Medulla oblongata (tissue), 1 donor: ENCODE results near the gene VIP.
A peak's percentile ranks its signal among the peaks of the same experiment; 100 is the strongest.
"Not testable (repeated sequence)": the region's sequence is repeated elsewhere in the genome, so short reads cannot be mapped to it uniquely, and the experiment has no call there.

Source experiments
- DNase-seq: peaks from one replicate; pipeline ENCODE4 v3.0.0-alpha.2; 2015; ENCODE audit errors: extremely low spot score

The VIP gene

DNA sequence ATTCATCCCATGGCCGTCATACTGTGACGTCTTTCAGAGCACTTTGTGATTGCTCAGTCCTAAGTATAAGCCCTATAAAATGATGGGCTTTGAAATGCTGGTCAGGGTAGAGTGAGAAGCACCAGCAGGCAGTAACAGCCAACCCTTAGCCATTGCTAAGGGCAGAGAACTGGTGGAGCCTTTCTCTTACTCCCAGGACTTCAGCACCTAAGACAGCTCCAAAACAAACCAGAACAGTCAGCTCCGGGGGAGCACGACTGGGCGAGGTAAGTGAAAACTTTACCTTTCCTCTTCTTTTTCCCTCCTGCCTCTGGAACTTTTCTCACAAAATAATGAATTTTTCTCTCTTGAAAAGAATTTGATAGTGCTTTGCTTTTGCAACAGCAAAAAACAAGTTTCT, at the start of gene VIP:
TSS of gene VIP (plus strand) at position 104 of the 400 bp plus-strand sequence. CDS start 1,381 bp downstream, outside the sequence.
- DNase-seq, result no peak

DNA sequence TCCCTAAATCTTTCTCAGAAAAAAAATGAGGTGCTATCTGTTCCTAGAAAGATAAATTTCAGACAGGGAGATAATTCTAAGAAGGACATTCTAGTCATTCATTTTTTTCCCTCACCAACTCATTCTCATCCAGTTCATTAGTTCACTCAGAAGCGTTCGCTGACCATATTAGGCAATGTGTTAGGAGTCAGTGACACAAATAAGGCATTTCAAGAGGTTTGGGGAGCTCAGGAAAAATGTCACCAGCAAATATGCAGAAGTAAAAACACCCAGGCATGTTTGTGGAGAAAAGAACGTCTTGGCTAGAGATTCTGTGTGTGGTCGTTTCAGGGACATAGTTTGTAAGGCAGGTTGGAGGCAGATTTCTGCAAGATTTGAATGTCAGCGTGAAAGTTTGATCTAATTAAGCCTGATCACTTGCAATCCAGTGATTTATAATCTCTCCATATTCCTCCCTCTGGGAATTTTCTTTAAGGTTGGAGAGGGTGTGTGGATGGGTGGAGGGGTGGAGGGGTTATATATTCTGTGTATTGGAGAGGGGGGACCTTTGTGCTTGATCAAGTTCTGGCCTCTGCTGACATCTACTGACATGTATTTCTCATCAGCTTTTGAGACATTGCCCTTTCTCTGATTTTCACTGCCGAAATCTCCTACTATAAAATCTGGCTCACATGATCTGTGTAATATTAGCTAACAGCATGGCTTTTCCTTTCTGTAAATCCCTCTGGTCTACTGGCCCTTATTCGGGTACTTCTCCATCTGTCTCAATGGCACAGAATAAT, 49.3 kb upstream of the VIP start:
- no peak for DNase-seq

DNA sequence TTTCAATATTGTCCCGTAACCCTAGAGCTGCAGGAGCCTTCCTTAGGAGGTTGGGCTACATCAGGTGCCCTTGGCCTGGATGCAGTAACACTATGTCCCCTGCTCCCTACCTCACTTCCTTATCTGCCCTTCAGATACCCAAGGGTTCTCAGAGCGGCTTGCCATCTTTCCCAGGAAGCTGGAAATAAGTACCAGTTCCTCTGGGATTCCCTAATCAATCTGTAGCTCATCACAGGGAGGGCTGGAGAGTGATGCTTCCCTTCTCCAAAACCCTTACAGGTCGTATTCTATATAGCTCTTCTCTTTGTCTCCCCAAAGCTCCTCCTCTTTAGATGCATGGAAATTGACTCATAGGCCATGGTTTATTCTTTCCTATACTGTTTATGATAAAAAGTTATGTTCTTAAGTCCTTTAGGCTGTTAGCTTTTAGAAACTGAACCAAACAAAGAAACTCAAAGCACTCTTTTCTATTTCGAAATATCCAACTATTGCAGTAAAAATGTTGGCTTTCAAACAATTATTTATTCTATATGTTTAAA, 48.7 kb upstream of the VIP start:
- DNase-seq, result no peak

- not testable (repeated sequence) for DNase-seq
These were observed 46.8 kb upstream of the VIP start for GRCh38 chr6:152703750-152704149.

GRCh38 chr6:152705327-152705726, 45.3 kb upstream of the VIP start:
- no peak for DNase-seq

- DNase-seq, result no peak
These were observed 34.3 kb upstream of the VIP start for GRCh38 chr6:152716322-152716721.

DNA sequence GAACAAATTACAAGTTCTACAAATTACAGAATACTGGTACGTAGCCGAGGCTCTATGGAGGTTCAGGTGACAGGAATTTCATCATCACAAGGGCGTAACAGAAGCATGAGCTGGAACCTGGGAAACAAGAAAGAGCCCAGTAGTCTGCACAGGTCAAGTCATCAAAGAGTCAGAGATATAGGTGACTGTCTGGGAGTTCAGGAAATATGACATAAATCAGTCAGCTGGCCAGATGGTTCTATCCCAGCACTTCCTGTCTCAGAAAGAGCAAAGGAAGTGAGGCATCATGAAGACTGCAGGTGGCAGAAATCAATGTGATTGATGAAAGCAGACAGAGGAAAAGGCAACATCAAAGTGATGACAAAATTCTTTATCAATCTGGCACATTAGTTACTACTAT, 29.6 kb upstream of the VIP start:
- no peak for DNase-seq

DNA sequence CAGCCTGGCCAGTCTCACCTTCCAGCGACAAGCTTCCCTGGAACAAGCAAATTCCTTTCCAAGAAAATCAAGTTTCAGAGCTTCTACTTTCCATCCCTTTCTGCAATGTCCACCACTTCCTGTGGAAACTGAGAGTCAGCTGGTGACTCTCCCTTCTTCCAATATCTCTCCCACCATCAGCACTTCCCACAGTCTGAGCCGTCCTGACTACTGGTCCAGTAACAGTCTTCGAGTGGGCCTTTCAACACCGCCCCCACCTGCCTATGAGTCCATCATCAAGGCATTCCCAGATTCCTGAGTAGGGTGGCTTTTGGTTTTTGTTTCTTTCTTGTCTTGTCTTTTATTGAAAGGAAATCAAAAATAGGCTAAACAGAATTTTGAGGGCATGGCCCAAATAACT, 28.6 kb upstream of the VIP start:
- DNase-seq, result no peak

DNA sequence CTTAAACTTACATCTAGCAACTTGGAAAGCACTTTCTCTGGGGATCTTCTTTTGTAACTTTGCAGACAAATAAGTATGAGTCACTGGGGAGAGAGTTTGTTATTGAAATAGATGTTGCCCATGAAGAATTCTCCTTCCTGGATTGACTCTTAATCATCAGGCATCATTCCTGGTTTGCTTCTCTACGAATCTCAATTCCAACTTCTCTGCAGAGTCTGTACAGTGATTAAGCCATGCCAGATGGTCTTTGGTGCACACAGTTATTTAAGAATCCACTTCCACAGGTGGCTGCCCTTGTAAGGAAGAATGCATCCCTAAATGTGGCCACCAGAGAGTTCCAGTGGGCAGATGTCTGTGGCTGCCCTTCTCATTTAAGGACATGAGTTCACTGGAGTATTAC, 27.2 kb upstream of the VIP start:
- DNase-seq, result no peak

DNA sequence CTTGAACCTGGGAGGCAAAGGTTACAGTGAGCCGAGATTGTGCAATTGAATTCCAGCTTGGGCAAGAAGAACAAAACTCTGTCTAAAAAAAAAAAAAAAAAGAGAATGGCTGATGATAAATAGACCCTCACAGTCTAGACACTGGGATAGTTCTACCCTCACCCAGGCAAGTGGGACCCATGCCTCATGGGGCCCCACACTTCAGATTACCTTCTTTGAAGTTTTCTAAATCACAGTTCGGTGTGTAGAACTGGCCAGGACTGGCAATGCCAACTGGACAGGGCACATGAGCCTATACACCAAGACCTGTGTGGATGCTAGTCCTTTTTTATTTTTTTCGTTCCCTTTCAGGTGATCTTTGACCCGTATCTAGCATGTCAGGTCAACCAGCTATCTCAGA, 24.3 kb upstream of the VIP start:
- no peak for DNase-seq

DNA sequence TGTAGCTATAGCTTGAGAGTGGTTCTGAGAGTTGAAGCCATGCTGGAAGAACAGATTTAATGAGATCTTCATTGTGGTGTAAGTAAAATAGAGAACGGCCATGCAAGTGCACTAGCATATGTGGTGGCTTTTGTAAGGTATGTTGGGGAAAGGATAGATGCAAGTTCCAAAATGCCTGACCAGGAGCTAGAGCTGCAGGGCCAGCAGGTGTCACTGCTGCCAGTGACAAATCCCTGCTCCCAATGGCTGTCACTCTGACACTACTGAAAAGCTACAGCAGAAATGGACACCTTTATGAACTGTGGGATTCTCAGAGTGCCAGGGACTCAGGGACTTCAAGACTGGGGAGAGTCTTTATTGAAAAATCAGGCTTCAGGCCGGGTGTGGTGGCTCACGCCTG, 23.1 kb upstream of the VIP start:
- no peak for DNase-seq

DNA sequence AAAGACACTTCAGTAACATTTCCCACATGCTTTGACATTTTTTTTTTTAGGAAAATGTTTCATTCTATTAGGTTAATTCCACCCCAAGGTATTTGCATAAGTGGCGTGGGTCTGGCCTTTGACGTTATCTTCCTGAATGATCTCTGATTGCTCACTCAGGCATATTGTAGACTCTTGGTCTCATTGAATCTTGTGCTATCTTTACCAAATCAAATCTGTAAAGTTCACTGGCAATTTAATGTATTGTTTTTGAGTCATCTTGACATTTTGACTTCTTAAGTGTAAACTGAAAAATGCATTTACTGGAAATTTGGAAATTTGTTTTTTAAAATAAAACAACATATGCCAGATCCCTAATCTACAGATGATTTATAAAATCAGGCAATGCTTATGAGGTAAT, 16.0 kb upstream of the VIP start:
- no peak for DNase-seq

GRCh38 chr6:152736687-152737273, 13.8 kb upstream of the VIP start:
- no peak for DNase-seq

DNA sequence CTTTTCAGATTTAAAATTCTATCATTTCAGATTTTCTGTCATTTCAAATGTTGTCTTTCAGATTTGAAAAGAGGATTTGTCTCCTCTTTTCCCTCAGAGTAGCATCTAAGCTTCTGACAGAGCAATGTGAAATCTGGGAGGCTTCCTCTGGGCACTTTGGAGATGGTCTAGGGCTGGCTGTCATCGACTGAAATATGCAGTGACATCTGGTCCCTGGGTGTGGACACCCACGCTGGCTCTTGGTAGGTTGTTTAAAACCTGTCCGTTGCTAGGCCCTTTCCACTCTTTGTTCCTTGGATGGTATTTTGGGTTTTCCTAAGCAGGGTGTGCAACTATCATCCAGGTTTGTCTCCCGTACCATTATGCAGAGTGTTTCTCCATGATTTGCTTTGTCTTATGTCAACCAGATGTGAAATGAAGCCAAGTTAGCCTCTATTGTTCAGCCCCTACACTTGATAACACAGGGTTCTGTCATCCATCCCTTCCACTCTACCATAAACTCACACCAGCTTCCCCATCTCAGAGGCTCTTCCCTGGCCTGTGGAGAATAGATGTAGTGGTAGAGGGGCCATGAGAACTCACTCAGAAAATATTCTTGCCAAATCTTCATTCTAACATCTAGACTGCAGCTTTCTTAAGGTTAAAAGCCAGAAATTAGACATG, 5.0 kb upstream of the VIP start:
- DNase-seq, result no peak

- no peak for DNase-seq
These were observed 4.4 kb upstream of the VIP start for GRCh38 chr6:152746172-152746553.

GRCh38 chr6:152748843-152749242, 1.8 kb upstream of the VIP start:
- DNase-seq, result peak; percentile 30

DNA sequence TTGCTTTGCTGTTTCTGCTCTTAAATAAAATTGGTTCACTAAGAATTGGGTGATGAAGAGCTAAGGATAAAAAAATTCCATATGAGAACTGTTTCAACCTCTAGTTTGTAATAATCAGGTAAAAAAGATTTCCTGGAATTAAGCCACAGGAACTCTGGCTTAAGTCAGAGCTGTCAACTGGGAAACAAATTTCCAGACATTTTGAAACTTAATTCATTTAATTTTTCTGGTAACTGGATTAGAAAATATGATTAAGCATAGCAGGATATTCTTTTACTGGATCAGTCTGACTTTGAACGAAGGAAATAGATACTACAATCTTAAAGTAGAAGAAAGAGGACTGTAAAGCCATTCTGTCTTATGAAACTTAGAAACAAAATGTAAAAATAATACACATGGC, 1.3 kb upstream of the VIP start:
- no peak for DNase-seq

GRCh38 chr6:152765331-152765730, 14.7 kb downstream of the VIP start:
- no peak for DNase-seq

DNA sequence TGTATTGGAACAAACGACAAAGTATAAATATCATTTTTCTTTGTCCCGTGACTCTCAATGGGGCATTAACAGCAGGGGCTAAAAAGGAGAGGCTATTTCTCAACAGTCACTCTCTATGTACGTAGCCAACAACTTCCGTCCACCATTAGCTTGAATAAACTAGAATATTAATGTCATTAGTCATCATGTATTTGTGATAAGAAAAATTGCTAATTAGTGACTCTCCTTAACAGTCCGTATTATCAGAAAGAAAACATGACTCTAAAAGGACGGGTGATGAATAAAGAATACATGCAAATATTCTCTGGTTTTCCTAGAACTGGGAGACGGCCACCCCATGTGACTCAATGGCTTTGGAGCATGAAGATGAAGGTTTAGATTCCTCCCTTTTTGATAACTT, 18.6 kb downstream of the VIP start:
- DNase-seq, result no peak

DNA sequence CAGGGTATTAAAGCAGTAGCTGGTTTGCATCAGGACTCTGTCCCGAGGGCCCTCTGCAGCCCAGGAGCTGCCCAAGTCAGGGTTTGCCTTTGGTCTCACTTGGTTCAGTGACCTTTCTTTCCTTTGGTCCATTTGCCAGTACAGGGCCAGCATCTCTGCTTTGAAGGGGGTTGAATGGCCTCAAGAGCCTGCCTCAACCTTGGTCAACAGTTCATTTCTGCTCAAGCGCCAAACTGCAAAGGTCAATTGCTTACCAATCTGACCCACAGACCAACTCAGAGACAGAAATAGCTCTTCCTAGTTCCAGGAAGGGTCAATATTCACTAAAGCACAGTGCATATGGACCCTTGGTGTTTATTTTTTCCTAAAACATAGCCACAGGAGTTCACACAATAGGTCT, 19.4 kb downstream of the VIP start:
- no peak for DNase-seq

DNA sequence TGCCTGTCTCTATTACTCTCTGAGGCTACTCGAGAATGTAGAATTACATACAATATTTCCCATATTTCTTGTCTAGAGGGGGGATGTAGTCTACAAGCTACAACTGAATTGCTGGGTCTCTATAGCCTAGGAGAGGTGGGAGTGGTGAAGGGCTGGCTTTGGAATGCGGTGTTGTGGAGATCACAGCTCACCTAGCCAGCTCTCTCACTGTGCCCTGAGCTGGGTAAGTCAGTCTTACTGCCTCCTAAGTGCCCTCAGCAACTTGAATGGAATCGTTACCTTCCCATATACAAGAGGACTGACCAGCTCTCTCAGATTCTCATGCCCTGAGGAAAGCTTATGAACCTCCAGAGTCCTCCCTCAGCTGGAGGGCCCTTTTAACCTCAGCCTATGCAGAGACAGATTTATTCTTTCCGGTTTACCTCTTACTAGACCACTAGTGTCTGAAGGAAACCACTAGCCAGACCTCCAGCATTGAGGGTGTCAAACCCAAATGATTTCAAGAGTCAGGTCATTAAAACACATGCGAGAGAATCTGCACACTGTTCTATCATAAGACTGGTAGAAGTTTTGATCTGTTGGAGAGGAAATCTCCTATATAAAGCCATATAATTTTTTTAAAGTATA, 20.6 kb downstream of the VIP start:
- DNase-seq, result no peak

DNA sequence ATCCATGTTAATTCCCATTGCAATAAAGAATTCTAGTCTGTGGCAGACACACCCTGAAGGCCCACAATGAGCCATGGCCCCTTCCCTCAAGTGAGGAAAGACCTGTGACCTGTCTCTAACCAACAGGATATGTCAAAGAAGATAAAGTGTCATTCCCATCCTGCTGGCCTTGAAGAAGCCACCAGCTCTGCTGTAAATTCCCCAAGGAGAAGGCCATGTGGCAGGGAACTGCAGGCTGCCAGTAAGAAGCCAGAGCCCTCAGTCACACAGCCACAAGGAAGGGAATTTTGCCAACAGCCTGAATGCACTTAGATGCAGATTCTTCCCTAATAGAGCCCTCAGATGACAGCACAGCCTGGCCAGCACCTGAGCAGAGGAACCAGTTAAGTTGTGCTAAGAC, 24.8 kb downstream of the VIP start:
- no peak for DNase-seq
